HepG2 (cell line): ENCODE data around the gene CCNB1. TPM values are rescaled to one million over a fixed set of nuclear protein-coding genes. Genes with fewer than 3 reads are reported as not detected.
A peak's percentile ranks its signal among the peaks of the same experiment; 100 is the strongest.

ENCODE experiments used
- HNF4A ChIP-seq: sonication (generic); formaldehyde crosslinking; IDR thresholded peaks from 2 replicates; pipeline ENCODE4 v1.4.0; 2020; ENCODE audit warnings: missing genetic modification reagents
- KDM6A ChIP-seq: IDR thresholded peaks from 2 replicates; pipeline ENCODE4 v1.6.1; 2016; ENCODE audit warnings: low read depth
- MAX ChIP-seq: IDR thresholded peaks from 2 replicates; pipeline ENCODE4 v1.6.1; 2012; ENCODE audit warnings: inconsistent platforms
- MED1 ChIP-seq: sonication (generic); formaldehyde crosslinking; IDR thresholded peaks from 2 replicates; pipeline ENCODE4 v1.4.0; 2020; ENCODE audit warnings: missing genetic modification reagents
- MED8 ChIP-seq: sonication (generic); formaldehyde crosslinking; IDR thresholded peaks from 2 replicates; pipeline ENCODE4 v1.8.1; 2023; ENCODE audit warnings: mild to moderate bottlenecking, missing genetic modification reagents; ENCODE audit not compliant: insufficient replicate concordance
- MEIS2 ChIP-seq: sonication (generic); formaldehyde crosslinking; IDR thresholded peaks from 2 replicates; pipeline ENCODE4 v1.9.0; 2021; ENCODE audit warnings: mild to moderate bottlenecking, missing genetic modification reagents
- NFE2L1 ChIP-seq: sonication (generic); formaldehyde crosslinking; IDR thresholded peaks from 2 replicates; pipeline ENCODE4 v1.4.0; 2020; ENCODE audit warnings: missing genetic modification reagents, mild to moderate bottlenecking, borderline replicate concordance
- NFKBIZ ChIP-seq: IDR thresholded peaks from 2 replicates; pipeline ENCODE4 v1.6.1; 2018; ENCODE audit warnings: missing genetic modification reagents, missing compliant biosample characterization
- SPEN ChIP-seq: sonication (generic); formaldehyde crosslinking; IDR thresholded peaks from 2 replicates; pipeline ENCODE4 v1.5.1; 2020; ENCODE audit warnings: low read depth, mild to moderate bottlenecking, missing genetic modification reagents
- TFE3 ChIP-seq: IDR thresholded peaks from 2 replicates; pipeline ENCODE4 v1.6.1; 2016
- U2AF1 ChIP-seq: fragments of 200-400 bp; formaldehyde crosslinking; optimal IDR thresholded peaks from 2 replicates; pipeline ENCODE3; 2017; ENCODE audit warnings: mild to moderate bottlenecking, low read depth, low read length
- U2AF2 ChIP-seq: fragments of 200-400 bp; formaldehyde crosslinking; IDR thresholded peaks from 2 replicates; pipeline ENCODE4 v1.6.1; 2017; ENCODE audit warnings: low read depth, mild to moderate bottlenecking, low read length
- ZBTB40 ChIP-seq, 2 experiments: fragments of 450-650 bp in 1 of 2; sonication (generic) in 1 of 2; formaldehyde crosslinking in 1 of 2; IDR thresholded peaks; 2 replicates each; pipeline versions ENCODE4 v1.6.1 to v1.8.0; 2016 to 2022; ENCODE audit warnings: antibody characterized with exemption in 1 of 2, mild to moderate bottlenecking in 1 of 2, missing genetic modification reagents in 1 of 2
- ZEB1 ChIP-seq: IDR thresholded peaks from 2 replicates; pipeline ENCODE4 v1.6.1; 2012; ENCODE audit warnings: mild to moderate bottlenecking, low read depth, inconsistent platforms; ENCODE audit not compliant: insufficient replicate concordance
- ZMYM2 ChIP-seq: sonication (generic); formaldehyde crosslinking; IDR thresholded peaks from 2 replicates; pipeline ENCODE4 v1.8.0; 2022; ENCODE audit warnings: mild to moderate bottlenecking, missing genetic modification reagents
- ZNF205 ChIP-seq: IDR thresholded peaks from 2 replicates; pipeline ENCODE4 v1.6.1; 2018; ENCODE audit warnings: missing biosample characterization, missing genetic modification reagents
- ZNF263 ChIP-seq: sonication (generic); formaldehyde crosslinking; IDR thresholded peaks from 2 replicates; pipeline ENCODE4 v1.4.0; 2020; ENCODE audit warnings: missing genetic modification reagents
- ZNF446 ChIP-seq: sonication (generic); formaldehyde crosslinking; IDR thresholded peaks from 2 replicates; pipeline ENCODE4 v1.5.0; 2020; ENCODE audit warnings: mild to moderate bottlenecking, missing genetic modification reagents
- ZNF616 ChIP-seq: sonication (generic); formaldehyde crosslinking; IDR thresholded peaks from 2 replicates; pipeline ENCODE4 v1.5.0; 2020; ENCODE audit warnings: low read depth, mild to moderate bottlenecking, missing genetic modification reagents
- ZNF709 ChIP-seq: sonication (generic); formaldehyde crosslinking; IDR thresholded peaks from 2 replicates; pipeline ENCODE4 v1.5.0; 2020; ENCODE audit warnings: mild to moderate bottlenecking, missing genetic modification reagents
- polyA plus RNA-seq, 8 experiments: library from polyadenylated mRNA; depleted of rRNA in 3 of 8; stranded (reverse) in 7 of 8; unstranded in 1 of 8; fragments of >200 nt; fragmentation: Illumina TruSeq in 4 of 8; extraction: Trizol in 4 of 8; gene quantifications; 2 replicates each; pipeline versions ENCODE4 v1.2.1 to v1.2.3, GENCODE V29; 2011 to 2016; ENCODE audit warnings: low read depth in 4 of 8, missing spikeins in 1 of 8, mixed read lengths in 1 of 8; ENCODE audit not compliant: insufficient read depth in 1 of 8
- total RNA-seq, 5 experiments: library from RNA; depleted of rRNA; stranded (reverse); fragments of >200 nt; fragmentation: Illumina TruSeq; extraction: Trizol; gene quantifications; 2 replicates each; pipeline ENCODE4 v1.2.3, GENCODE V29; 2016; ENCODE audit warnings: low read depth in 1 of 5

CCNB1 gene
- total and polyA plus RNA-seq, 2 of the 13 experiments (the other 11 are each of a cell fraction or from before 2014, with no cell fraction given), result 82.3 to 316 TPM

GRCh38 chr5:69166686-69167492 is at the start of gene CCNB1 (continued):
- TF ChIP-seq KDM6A (CRISPR knock-in tag), result no peak
- peak; percentile 81 for TF ChIP-seq SPEN (CRISPR knock-in tag)
- TF ChIP-seq ZNF446 (CRISPR knock-in tag), result no peak
- peak; percentile 75; the same call in 1 of the 2 replicates for TF ChIP-seq U2AF2
- no peak for TF ChIP-seq NFE2L1 (CRISPR knock-in tag)
- peak; percentile 86 for TF ChIP-seq ZMYM2 (CRISPR knock-in tag)
- TF ChIP-seq MED8 (CRISPR knock-in tag), result peak; percentile 63
- TF ChIP-seq NFKBIZ, result 0 out of 2 replicates have a peak, but pooled peaks have one; percentile 23
- peak; percentile 83 for TF ChIP-seq ZNF616 (CRISPR knock-in tag)
- TF ChIP-seq ZNF263 (CRISPR knock-in tag), result peak; percentile 31; the same call in 1 of the 2 replicates
- peak; percentile 83 for TF ChIP-seq TFE3
- TF ChIP-seq ZEB1, result peak; percentile 72
- TF ChIP-seq ZNF205 (CRISPR knock-in tag), result peak; percentile 7; the same call in 1 of the 2 replicates
- TF ChIP-seq MAX, result peak; percentile 93
- no peak for TF ChIP-seq ZNF709 (CRISPR knock-in tag)
- TF ChIP-seq ZBTB40 (IDR thresholded peaks at IDR 0.05), result no peak
- TF ChIP-seq ZBTB40 (CRISPR knock-in tag; IDR thresholded peaks at IDR 0.05), result 0 out of 2 replicates have a peak, but pooled peaks have one; percentile 18
- peak; percentile 37 for TF ChIP-seq U2AF1
- TF ChIP-seq MED1 (CRISPR knock-in tag), result no peak
- TF ChIP-seq MEIS2 (CRISPR knock-in tag), result peak; percentile 32; the same call in 1 of the 2 replicates
- TF ChIP-seq HNF4A (CRISPR knock-in tag), result peak; percentile 22; the same call in 1 of the 2 replicates
